Duodenal mucosa (tissue), 2 donors: ENCODE measurements around the gene NTN5.

Source experiments
- H3K27ac ChIP-seq: one replicate; pipeline ENCODE4 v1.7.0; 2013; ENCODE audit warnings: low read depth, low read length
- H3K27me3 ChIP-seq, 2 donors: one replicate each; pipeline ENCODE4 v1.7.0; 2013; ENCODE audit warnings: low read length in 2 of 2, control low read depth in 1 of 2; ENCODE audit not compliant: insufficient read depth in 2 of 2, control insufficient read depth in 1 of 2
- H3K36me3 ChIP-seq, 2 donors: one replicate each; pipeline ENCODE4 v1.7.0; 2013; ENCODE audit warnings: low read length in 2 of 2, control low read depth in 1 of 2; ENCODE audit not compliant: insufficient read depth in 2 of 2, control insufficient read depth in 1 of 2
- H3K4me1 ChIP-seq, 2 donors: one replicate each; pipeline ENCODE4 v1.7.0; 2013; ENCODE audit warnings: low read length in 2 of 2, control low read depth in 1 of 2; ENCODE audit not compliant: insufficient read depth in 2 of 2, control insufficient read depth in 1 of 2
- H3K4me3 ChIP-seq, 2 donors: one replicate each; pipeline ENCODE4 v1.7.0; 2013; ENCODE audit warnings: low read length in 2 of 2, low read depth in 1 of 2
- H3K9ac ChIP-seq, 2 donors: one replicate each; pipeline ENCODE4 v1.7.0; 2013; ENCODE audit warnings: low read length in 2 of 2, low read depth in 1 of 2
- H3K9me3 ChIP-seq, 2 donors: one replicate each; pipeline ENCODE4 v1.7.0; 2013; ENCODE audit warnings: low read length in 2 of 2, control low read depth in 1 of 2; ENCODE audit not compliant: control insufficient read depth in 1 of 2

Gene NTN5

DNA sequence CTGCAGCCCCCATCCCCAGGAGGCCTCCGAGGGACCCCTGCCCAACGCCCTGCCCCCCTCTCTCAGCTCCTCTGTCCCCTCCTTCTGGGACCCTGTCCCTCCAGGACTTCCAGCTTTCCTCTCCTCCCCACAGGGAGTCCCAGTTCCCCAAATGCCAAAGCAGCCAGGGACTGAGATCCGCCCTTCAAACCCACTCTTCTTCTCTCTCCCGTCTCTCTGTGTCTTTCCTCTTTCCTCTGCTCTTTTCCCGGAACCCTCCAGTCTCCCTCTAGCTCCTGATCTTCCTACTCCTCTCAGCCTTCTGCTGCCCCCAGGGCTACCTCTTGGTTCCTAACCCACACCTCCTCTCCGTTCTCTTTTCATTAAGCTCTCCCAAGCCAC, 27.2 kb downstream of the NTN5 start:
- no peaks in the 10 kb centered on the region for H3K9me3 ChIP-seq
- no peaks in the 10 kb centered on the region for H3K27me3 ChIP-seq
- H3K27ac ChIP-seq = peak overlapping the region; percentile 62
- H3K4me3 ChIP-seq = peak overlapping the region; percentile 67 to 74
- H3K4me1 ChIP-seq = peaks cover 18 to 20% of the 10 kb centered on the region in 2 donors
- H3K36me3 ChIP-seq = no peaks in the 10 kb centered on the region
- H3K9ac ChIP-seq = peak overlapping the region; percentile 48 to 56

DNA sequence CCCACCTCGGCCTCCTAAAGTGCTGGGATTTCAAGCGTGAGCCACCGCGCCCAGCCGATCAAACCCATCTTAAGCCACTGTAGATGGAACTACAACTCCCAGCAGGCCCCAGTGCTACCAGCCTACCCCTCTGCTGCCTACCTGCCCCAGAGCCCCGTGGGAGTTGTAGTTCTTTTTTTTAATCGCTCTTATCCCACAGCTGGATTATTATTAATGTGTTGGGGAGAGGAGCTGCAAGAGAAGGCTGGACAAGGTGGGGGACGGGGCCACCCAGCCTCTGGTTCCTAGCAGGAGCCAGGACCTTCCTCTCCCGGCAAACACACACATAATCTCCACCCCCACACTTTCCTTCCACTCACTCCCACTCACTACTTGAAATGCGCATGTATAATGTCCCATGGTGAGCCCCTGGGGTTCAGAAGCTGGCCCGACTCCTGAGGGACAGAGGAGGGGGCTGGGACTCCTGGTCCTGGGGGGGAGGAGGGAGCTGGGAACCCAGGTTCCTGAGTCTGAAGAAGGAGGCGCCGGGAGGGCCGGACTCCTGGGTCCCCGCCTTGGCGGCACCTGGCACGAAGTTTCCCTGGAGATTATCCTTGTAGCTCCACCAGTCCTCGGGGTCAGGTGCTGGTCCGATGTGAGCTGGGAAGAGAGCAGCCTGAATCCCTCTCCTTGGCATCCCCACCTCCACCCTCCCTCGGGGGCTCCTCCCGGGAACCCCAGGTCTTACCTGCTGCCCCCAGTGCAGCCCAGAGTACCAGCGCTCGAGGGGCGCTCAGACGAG, 27.8 kb downstream of the NTN5 start:
- peak overlapping the region; percentile 67 to 74 for H3K4me3 ChIP-seq
- H3K9ac ChIP-seq = peak overlapping the region; percentile 48 to 56
- no peaks in the 10 kb centered on the region for H3K36me3 ChIP-seq
- H3K4me1 ChIP-seq = peaks cover 18 to 20% of the 10 kb centered on the region in 2 donors
- no peaks in the 10 kb centered on the region for H3K27me3 ChIP-seq
- no peak overlapping the region for H3K27ac ChIP-seq
- H3K9me3 ChIP-seq = no peaks in the 10 kb centered on the region

DNA sequence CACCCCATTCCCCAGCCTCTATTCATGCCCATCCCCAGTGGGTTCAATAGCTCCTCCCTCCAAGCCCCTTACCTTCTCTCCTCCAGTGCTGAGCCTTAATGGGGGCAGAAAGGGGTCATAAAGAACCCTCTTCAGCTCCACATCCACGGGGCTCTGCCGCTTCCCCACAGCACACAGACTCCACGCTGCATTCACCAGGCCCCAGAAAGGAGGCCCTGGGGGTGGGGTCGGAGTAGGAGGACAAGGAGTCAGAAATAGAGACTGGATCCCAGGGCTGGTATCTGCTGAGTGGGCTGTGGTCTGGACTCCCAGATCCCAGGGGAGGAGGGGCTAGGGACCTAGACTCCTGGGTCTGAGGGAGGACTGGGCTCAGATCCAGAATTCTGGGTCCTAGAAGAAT, 28.5 kb downstream of the NTN5 start:
- no peaks in the 10 kb centered on the region for H3K9me3 ChIP-seq
- no peak overlapping the region for H3K27ac ChIP-seq
- H3K4me1 ChIP-seq = peaks cover 21 to 27% of the 10 kb centered on the region in 2 donors
- H3K27me3 ChIP-seq = no peaks in the 10 kb centered on the region
- peak overlapping the region in 1 of 2 donors; percentile 8 for H3K4me3 ChIP-seq
- no peaks in the 10 kb centered on the region for H3K36me3 ChIP-seq
- no peak overlapping the region for H3K9ac ChIP-seq

DNA sequence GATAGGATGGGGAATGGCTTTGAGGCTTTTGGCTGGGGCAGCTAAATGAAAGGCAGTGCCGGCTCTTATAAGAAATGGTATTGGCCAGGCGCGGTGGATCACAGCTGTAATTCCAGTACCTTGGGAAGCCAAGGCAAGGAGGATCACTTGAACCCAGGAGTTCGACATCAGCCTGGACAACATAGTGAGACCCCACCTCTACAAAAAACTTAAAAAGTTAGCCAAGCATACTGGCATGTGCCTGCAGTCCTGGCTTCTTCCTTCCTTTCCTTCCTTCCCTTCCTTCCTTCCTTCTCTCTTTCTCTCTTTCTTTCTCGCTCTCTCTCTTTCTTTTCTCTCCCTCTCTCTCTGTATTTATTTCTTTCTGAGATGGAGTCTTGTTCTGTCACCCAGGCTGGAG, 30.0 kb downstream of the NTN5 start:
- Histone ChIP-seq H3K4me1 (peaks cover 32 to 39% of the 10 kb centered on the region in 2 donors), H3K36me3 (no peaks in the 10 kb centered on the region), H3K9me3 (no peaks in the 10 kb centered on the region), H3K4me3 (no peak overlapping the region), H3K9ac (no peak overlapping the region), H3K27me3 (no peaks in the 10 kb centered on the region), H3K27ac (no peak overlapping the region)

DNA sequence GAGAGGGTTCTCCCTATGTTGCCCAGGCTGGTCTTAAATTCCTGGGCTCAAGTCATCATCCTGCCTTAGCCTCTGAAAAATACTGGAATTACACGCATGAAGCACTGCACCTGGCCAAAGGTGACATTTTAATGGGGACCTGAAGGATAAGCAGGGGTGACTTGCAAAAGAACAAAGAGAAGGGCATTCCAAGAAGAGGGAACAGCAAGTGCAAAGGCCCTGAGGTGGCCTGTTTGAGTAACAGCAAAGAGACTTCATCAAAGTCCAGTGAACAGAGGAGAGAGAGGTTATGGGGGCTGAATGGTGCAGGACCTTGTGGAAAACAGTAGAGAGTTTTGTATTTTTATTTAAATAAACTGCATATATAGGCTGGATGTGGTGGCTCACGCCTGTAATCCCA, 31.0 kb downstream of the NTN5 start:
- Histone ChIP-seq H3K9ac (no peak overlapping the region), H3K9me3 (no peaks in the 10 kb centered on the region), H3K27me3 (no peaks in the 10 kb centered on the region), H3K27ac (no peak overlapping the region), H3K4me1 (peaks cover 32 to 39% of the 10 kb centered on the region in 2 donors), H3K4me3 (no peak overlapping the region), H3K36me3 (no peaks in the 10 kb centered on the region)

DNA sequence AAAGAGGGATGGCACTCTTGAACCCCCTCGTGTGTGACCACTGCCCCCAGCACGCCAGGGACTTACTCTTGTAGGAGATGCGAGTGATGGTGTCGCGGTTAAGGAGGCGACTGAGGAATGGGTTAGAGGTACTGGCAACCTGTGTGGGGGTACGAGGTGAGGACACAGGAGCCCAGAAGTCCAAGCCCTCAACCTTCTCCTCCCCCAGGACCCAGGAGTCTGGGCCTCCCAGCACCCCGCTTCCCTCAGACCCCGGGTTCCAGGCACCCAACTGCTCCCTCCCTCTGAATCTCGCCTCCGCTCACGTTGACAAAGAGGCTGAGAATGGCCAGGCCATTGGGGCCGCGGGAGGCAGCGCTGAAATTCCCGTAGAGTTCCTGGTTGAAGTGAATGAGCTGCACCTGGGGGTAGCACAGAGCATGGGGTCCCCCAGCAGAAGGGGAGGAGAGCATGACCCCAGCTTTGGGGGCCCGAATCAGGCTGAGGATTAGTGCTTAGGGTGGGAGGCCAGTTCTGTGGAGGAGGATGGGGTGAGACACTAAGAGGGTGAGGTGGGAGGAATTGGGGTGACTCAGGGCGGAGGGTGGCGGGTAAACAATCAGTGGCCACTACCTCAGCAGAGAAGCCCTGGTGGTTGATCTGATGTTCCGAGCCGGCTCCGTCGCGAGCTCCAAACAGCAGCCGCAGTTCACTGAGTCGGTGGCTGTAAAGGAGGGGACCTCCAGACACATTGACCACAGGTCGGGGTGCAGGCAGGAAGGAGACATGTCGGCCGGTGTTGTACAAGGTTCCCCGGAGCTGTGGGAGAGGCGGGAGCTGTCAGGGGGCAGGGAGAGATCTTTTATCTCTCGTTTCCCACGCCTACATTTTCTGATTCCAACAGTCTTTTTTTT, 33.1 kb downstream of the NTN5 start:
- Histone ChIP-seq H3K27me3 (no peaks in the 10 kb centered on the region), H3K9ac (peak overlapping the region; percentile 29 to 60), H3K36me3 (no peaks in the 10 kb centered on the region), H3K4me3 (peak overlapping the region; percentile 57 to 61), H3K4me1 (peaks cover 24 to 31% of the 10 kb centered on the region in 2 donors), H3K9me3 (no peaks in the 10 kb centered on the region), H3K27ac (no peak overlapping the region)

DNA sequence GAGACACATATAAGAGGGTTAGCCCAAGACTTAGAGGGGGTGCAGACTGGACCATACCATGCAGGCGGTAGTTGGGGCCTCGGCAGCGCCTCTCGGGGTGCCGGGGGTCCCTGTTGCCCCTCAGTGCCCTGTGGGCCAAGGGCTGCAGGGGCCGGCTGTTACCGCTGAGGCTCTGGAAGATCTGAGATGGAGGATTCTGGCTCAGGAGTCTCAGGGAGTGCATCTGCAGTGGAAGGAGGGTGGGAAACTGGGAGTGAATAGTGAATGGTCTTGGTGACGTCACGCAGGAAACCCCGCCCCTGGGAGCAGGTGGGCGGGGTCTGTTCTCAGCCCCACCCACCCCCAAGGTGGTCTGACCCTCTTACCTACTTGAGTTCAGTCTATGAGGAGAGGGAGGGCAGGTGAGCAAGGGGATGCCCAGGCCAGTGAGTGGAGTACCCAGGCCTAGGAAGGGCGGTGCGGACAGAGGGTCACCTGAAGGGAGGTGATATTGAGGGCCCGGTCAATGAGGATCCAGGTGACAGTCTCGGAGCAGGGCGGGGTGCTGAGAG, 33.9 kb downstream of the NTN5 start:
- Histone ChIP-seq H3K36me3 (no peaks in the 10 kb centered on the region), H3K27me3 (no peaks in the 10 kb centered on the region), H3K9me3 (no peaks in the 10 kb centered on the region), H3K27ac (peak overlapping the region; percentile 77), H3K9ac (peak overlapping the region; percentile 45 to 72), H3K4me3 (peak overlapping the region; percentile 66 to 78), H3K4me1 (peaks cover 26 to 34% of the 10 kb centered on the region in 2 donors)

DNA sequence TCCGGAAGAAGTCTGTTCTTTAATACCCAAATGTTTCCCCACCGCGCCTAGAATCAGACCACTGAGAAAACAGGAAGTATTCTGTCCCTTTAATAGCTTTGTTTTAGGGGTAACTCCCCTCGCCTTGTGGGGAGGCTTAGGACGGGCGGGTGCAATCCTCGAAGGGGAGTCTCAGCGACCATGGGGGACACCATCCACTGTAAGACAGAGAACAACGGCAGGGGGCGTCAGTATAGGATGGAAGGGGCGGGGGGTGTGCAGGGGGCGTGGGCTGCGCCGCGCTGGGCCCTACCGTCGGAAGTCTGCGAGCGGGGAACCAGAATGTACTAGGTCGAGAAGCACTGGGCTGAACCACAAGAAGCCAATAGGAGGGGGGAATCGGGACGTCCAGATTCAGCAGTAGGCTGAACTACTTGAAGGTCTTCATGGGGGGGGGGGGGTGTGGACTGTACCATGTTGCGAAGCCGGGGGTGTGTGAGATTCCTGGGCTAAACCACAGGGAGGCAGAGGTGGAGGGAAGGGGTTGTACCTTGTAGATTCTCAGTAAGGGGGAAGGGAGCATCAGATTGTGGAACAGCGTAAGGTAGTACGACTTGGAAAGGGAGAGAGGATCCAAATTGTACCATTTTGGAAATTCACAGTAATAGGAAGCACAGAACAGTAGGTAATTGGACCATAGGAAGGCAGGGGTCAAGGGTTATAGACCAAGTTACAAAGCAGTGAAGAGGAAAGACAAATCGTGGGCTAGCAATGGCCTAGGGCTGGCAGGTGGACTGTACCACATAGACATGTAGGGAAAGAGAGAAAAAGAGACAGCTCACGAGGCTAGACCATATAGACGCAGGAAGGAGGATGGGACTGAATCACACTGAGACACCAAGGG, 34.6 kb downstream of the NTN5 start:
- Histone ChIP-seq H3K27ac (peak overlapping the region; percentile 77), H3K36me3 (no peaks in the 10 kb centered on the region), H3K9ac (peak overlapping the region; percentile 55 to 79), H3K27me3 (no peaks in the 10 kb centered on the region), H3K4me1 (peaks cover 33 to 41% of the 10 kb centered on the region in 2 donors), H3K9me3 (no peaks in the 10 kb centered on the region), H3K4me3 (peak overlapping the region; percentile 66 to 78)

DNA sequence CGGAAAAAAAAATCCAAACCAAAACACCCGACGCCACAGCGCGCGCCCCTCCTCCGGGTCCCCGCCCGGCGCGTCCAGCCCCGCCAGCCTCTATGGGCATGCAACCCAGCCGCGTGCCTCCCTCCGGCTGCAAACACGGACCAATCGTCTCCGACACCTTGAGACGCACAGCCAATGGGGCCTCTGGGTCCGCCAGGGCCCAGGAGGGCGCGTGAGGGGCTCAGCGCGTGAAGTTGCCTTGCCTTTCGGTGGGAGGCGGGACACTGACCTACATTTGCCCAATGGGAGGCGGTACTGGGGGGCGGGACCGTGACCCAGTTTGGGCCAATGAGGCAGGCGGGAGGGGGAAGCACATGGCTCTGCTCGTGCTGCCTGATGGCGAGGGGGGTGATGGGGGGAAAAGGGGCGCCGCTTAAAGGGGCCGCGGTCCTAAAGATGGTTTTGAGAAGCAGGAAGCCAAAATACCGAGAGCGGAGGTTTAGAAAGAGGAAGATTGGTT, 35.3 kb downstream of the NTN5 start:
- Histone ChIP-seq H3K9ac (peak overlapping the region; percentile 55 to 79), H3K4me1 (peaks cover 40 to 48% of the 10 kb centered on the region in 2 donors), H3K9me3 (no peaks in the 10 kb centered on the region), H3K4me3 (peak overlapping the region; percentile 80 to 88), H3K36me3 (peaks cover 0 to 2% of the 10 kb centered on the region in 2 donors), H3K27me3 (no peaks in the 10 kb centered on the region), H3K27ac (peak overlapping the region; percentile 77)
